HUES48 (cell line): ENCODE results near the gene GLS2.

Experiments used
- H3K27ac ChIP-seq: one replicate; pipeline ENCODE4 v1.7.0; 2013; ENCODE audit warnings: low read depth, low read length, inconsistent platforms
- H3K27me3 ChIP-seq: 2 replicates; pipeline ENCODE4 v1.6.1; 2013; ENCODE audit warnings: mild to moderate bottlenecking, low read length; ENCODE audit not compliant: control insufficient read depth, insufficient read depth
- H3K36me3 ChIP-seq: 2 replicates; pipeline ENCODE4 v1.6.1; 2013; ENCODE audit warnings: low read length; ENCODE audit not compliant: control insufficient read depth, insufficient read depth
- H3K4me1 ChIP-seq: 2 replicates; pipeline ENCODE4 v1.6.1; 2013; ENCODE audit warnings: mild to moderate bottlenecking, low read length; ENCODE audit not compliant: control insufficient read depth, insufficient read depth
- H3K4me3 ChIP-seq: 2 replicates; pipeline ENCODE4 v1.5.1; 2013; ENCODE audit warnings: mild to moderate bottlenecking, low read depth, low read length
- H3K9ac ChIP-seq: 2 replicates; pipeline ENCODE4 v1.6.1; 2013; ENCODE audit warnings: mild to moderate bottlenecking, low read depth, low read length, moderate library complexity
- H3K9me3 ChIP-seq: 2 replicates; pipeline ENCODE4 v1.6.1; 2013; ENCODE audit warnings: low read length; ENCODE audit not compliant: control insufficient read depth, insufficient read depth

The GLS2 gene

DNA sequence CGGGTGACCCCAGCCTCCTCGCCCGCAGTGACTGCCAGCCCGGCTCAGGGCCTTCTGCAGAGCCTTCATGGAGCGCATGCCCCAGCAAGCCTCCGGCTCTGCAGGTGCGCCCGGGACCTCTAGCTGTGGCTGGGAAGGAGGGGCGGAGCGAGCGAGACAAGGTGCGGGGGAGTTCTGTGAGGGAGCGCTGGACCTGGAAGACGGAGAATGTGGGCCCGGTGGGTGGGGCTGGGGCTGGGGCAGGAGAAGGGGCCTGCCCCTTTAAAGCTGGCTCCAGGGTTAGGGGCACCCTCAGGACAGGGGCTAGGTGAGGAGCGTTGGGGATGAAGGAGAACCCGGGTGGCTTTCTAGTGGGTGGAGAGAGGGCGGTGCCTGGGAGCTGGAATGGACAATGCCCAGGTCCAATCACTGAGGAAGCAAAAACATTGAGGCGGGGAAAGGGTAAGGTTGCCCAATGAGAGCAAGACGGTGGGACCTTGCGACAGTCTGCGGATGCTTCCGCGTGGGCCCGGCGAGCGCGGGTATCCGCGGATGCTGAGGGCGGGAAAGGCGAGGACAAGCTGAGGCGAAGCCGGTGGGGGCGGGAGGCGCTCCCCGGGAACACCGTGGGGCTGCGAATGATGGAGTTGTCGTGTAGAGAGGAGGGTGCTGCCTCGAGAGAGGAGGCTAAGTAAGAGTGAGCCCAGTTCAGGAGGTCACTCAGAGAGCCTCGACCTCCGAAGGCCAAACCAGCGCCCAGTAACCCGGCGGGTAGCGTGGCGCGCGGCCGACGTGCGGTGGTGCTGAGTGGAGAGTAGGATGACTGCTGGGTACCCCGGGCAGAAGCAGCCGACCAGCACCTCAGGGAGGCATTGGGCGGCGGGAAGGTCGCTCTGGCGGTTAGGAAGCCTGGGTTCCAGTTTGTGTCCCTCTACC, at the start of gene GLS2:
Gene GLS2, minus strand, starts transcription at position 121 of the 915 bp plus-strand sequence. Its CDS starts 43 bp downstream, at position 78.
- H3K27me3 ChIP-seq = peaks cover 43% of the 10 kb centered on the region
- peaks cover 7% of the 10 kb centered on the region for H3K4me1 ChIP-seq
- H3K27ac ChIP-seq = no peak within 1 kb of the TSS
- H3K9me3 ChIP-seq = no peaks in the 10 kb centered on the region; the same call in none of the 2 replicates
- H3K36me3 ChIP-seq = no peaks in the 10 kb centered on the region
- H3K9ac ChIP-seq = peak within 1 kb of the TSS; percentile 15; the same call in 1 of the 2 replicates
- H3K4me3 ChIP-seq = peak within 1 kb of the TSS; percentile 84

- Histone ChIP-seq H3K27ac (no peak overlapping the region), H3K4me3 (no peak overlapping the region), H3K27me3 (no peaks in the 10 kb centered on the region), H3K4me1 (no peaks in the 10 kb centered on the region), H3K36me3 (no peaks in the 10 kb centered on the region), H3K9me3 (no peaks in the 10 kb centered on the region), H3K9ac (no peak overlapping the region)
Measured at GRCh38 chr12:56537546-56537945, 49.6 kb upstream of the GLS2 start.

DNA sequence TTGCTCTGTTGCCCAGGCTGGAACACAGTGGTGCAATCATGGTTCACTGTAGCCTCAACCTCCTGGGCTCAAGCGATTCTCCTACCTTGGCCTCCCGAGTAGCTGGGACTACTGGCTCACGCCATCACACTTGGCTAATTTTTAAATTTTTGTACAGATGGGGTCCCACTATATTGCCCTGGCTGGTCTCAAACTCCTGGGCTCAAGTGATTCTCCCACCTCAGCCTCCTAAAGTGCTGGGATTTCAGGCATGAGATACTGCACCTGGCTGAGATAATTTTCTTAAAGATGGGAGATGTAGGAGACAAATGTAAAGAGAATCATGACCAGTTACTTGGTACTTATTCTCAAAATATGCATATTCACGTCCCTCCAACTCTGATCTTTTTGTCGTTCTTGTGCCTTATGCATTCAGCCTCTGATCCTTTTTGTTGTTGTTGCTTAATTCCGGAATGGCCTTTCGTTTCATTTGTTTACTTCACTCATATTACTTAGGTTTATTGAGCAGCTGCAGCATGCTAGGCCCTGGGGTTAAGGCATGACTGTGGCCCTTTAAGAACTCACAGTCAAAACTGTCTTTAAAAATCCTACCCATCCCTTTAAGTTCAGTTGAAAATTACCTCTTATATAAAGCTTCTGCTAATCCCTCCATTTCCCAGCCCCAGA, 42.6 kb upstream of the GLS2 start:
- H3K27me3 ChIP-seq = no peaks in the 10 kb centered on the region
- H3K36me3 ChIP-seq = no peaks in the 10 kb centered on the region
- H3K4me3 ChIP-seq = no peak overlapping the region
- no peaks in the 10 kb centered on the region for H3K9me3 ChIP-seq
- peaks cover 14% of the 10 kb centered on the region for H3K4me1 ChIP-seq
- no peak overlapping the region for H3K9ac ChIP-seq
- H3K27ac ChIP-seq = no peak overlapping the region

DNA sequence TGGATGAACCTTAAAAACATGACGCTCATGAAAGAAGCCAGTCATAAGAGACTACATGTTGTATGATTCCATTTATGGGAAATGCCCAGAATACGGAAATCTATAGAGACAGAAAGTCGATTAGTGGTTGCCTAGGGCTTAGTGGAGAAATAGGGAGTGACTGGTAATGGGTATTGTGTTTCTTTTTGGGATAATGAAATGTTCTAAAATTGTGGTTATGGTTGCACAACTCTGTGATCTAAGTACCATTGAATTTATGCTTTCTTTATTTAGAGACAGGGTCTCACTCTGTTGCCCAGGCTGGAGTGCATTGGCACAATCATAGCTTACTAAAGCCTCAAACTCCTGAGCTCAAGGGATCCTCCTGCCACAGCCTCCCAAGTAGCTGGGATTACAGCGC, 41.7 kb upstream of the GLS2 start:
- H3K9ac ChIP-seq = no peak overlapping the region
- peaks cover 14% of the 10 kb centered on the region for H3K4me1 ChIP-seq
- no peak overlapping the region for H3K4me3 ChIP-seq
- H3K27ac ChIP-seq = no peak overlapping the region
- H3K27me3 ChIP-seq = no peaks in the 10 kb centered on the region
- H3K36me3 ChIP-seq = no peaks in the 10 kb centered on the region
- H3K9me3 ChIP-seq = no peaks in the 10 kb centered on the region

DNA sequence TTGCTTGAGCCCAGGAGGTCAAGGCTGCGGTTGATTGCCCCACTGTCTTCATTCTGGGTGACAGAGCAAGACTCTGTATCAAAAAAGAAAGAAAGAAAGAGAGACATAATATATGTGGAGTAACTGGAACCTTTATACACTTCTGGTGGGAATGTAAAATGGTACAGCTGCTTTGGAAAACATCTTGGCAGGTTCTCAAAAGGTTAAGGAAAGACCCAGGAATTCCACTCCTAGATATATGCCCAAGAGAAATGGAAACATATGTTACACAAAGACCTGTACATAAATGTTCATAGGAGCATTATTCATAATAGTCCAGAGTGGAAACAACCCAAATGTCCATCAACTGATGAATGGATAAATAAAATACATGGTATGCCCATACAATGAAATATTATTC, 40.9 kb upstream of the GLS2 start:
- Histone ChIP-seq H3K9ac (no peak overlapping the region), H3K9me3 (no peaks in the 10 kb centered on the region), H3K4me3 (no peak overlapping the region), H3K27ac (no peak overlapping the region), H3K27me3 (no peaks in the 10 kb centered on the region), H3K36me3 (no peaks in the 10 kb centered on the region), H3K4me1 (peaks cover 14% of the 10 kb centered on the region)

DNA sequence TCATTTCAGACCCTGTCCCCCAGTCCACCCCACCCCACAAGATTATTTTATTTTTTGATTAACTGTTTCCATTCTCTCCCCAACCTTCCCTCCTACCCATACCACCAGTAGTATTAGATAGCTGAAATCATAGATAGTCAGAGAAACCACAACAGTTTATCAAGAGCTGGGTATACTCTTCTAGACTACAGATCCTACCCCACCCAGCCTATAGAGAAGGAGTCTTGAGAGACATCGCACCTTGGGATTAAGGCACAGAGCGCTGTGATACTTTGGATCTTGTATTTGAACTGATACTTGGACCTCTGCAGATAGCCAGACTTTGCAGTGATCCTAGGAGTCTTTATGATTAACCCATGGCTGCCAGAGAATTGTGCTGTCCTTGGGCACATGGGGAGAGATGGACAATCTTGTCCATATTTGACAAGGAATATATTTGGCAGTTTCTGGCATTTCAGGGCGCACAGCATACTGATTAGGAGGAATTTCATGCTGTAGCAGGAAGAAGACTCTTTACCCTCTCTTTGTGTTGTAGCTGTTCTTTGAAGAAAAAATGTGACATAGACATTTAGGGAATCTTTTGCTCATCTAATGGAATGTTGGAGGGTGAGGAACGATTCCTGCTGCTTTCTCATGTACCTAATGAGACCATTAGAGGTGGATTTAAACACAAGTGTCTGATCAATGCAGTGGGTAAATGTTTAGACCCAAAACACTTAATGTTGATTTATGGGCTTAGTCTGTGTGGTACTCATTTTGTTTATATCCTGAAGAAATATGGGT, 34.6 kb upstream of the GLS2 start:
- Histone ChIP-seq H3K27ac (peak overlapping the region; percentile 82), H3K4me1 (peaks cover 28% of the 10 kb centered on the region), H3K4me3 (peak overlapping the region; percentile 79), H3K9ac (peak overlapping the region; percentile 68), H3K9me3 (no peaks in the 10 kb centered on the region), H3K36me3 (no peaks in the 10 kb centered on the region), H3K27me3 (no peaks in the 10 kb centered on the region)

DNA sequence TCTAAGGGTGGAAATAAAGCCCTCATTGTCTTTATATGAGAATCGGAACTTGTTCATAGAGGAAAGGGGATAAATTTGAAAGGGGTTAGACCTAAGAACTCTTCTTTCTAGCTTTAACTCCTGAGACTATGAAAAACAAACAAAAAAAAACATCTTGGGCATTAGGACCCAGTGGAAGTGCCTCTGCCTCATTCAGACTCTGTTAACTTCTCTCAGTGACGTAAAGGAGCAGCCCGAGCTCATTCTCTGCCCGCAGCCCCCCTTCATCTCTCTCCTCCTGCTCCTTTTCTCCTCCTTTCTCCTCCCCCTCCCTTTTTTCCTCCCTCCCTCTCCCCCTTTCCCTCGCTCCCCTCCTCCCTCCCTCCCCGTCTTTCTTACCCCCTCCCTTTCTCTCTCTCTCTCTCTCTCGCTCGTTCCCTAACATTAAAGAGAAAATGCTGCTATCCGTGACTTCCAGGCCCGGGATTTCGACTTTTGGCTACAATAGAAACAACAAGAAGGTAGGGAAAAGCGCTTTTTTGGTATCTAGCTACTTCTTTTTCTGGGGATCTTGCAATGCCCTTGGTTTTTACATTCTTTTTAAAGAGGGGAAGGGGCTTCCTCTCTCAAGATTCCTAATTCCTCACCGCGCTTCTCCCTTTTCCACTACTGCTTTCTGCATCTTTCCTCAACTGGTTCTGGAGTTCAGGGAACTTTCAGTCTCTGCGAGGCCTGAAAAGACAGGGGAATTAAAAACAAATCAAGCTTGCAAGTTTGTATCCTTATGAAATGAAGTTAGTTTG, 33.8 kb upstream of the GLS2 start, which contains the start of gene RBMS2:
Gene RBMS2, plus strand, starts transcription at position 231 of the 782 bp plus-strand sequence. Its CDS starts 204 bp downstream, at position 435.
- no peaks in the 10 kb centered on the region for H3K36me3 ChIP-seq
- H3K27me3 ChIP-seq = no peaks in the 10 kb centered on the region
- H3K4me1 ChIP-seq = peaks cover 23% of the 10 kb centered on the region
- no peaks in the 10 kb centered on the region for H3K9me3 ChIP-seq
- H3K4me3 ChIP-seq = peak within 1 kb of the TSS; percentile 79
- peak within 1 kb of the TSS; percentile 68 for H3K9ac ChIP-seq
- H3K27ac ChIP-seq = peak within 1 kb of the TSS; percentile 82

DNA sequence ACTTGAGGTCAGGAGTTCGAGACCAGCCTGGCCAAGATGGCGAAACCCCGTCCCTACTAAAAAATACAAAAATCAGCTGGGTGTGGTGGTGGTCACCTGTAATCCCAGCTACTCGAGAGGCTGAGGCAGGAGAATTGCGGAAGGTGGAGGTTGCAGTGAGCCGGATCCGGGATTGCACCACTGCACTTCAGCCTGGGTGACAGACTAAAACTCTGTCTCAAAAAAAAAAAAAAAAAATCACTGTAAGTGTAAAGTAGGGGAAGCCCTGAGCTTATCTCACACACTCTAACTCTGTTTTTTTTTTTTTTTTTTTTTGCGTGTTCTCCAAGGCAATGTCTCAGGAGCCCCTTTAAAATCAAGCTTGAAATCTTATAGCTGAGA, 33.2 kb upstream of the GLS2 start:
- H3K9ac ChIP-seq = peak overlapping the region; percentile 51; the same call in 1 of the 2 replicates
- H3K27me3 ChIP-seq = no peaks in the 10 kb centered on the region
- H3K9me3 ChIP-seq = no peaks in the 10 kb centered on the region
- H3K4me3 ChIP-seq = peak overlapping the region; percentile 51
- H3K36me3 ChIP-seq = no peaks in the 10 kb centered on the region
- H3K4me1 ChIP-seq = peaks cover 17% of the 10 kb centered on the region
- peak overlapping the region; percentile 59 for H3K27ac ChIP-seq

DNA sequence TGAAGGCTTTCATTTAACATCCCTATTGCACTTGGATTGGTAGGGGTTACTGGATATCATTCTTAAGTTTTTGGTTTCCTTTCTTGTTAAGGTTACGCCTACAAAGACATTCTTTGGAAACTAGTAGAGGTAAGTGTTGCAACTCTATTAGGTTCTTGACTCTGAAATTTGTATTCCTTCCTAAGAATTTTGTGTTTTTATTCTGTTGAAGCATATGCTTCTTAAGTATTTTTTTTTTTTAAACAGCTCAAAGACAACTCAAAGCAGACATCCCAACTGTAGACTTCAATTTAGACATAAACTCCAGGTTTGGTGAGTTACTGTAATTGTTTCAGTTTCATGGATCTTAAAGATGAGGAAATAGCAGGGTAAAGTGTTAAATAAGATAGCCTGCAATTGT, 32.5 kb upstream of the GLS2 start:
- no peaks in the 10 kb centered on the region for H3K27me3 ChIP-seq
- H3K27ac ChIP-seq = no peak overlapping the region
- no peak overlapping the region for H3K9ac ChIP-seq
- no peaks in the 10 kb centered on the region for H3K36me3 ChIP-seq
- no peak overlapping the region for H3K4me3 ChIP-seq
- peaks cover 17% of the 10 kb centered on the region for H3K4me1 ChIP-seq
- H3K9me3 ChIP-seq = no peaks in the 10 kb centered on the region

GRCh38 chr12:56520048-56520447, 32.1 kb upstream of the GLS2 start:
- Histone ChIP-seq H3K4me1 (peaks cover 17% of the 10 kb centered on the region), H3K4me3 (no peak overlapping the region), H3K27ac (no peak overlapping the region), H3K27me3 (no peaks in the 10 kb centered on the region), H3K9me3 (no peaks in the 10 kb centered on the region), H3K9ac (no peak overlapping the region), H3K36me3 (no peaks in the 10 kb centered on the region)
